DOHH2 (cell line): ENCODE measurements around the gene PIP4K2A.

Source experiments
- H3F3A ChIP-seq: fragments of 200-600 bp; sonication (generic), shearing (Covaris generic); 2 replicates; pipeline ENCODE4 v1.6.0; 2016; ENCODE audit warnings: antibody characterized with exemption, mild to moderate bottlenecking; ENCODE audit not compliant: control insufficient read depth, insufficient read depth
- H3K27ac ChIP-seq: fragments of 200-600 bp; sonication (generic); 2 replicates; pipeline ENCODE4 v1.5.1; 2014; ENCODE audit warnings: low read depth, mild to moderate bottlenecking, low read length, moderate library complexity
- H3K27me3 ChIP-seq: fragments of 200-600 bp; sonication (generic); 2 replicates; pipeline ENCODE4 v1.6.1; 2014; ENCODE audit warnings: mild to moderate bottlenecking, low read length, mixed read lengths; ENCODE audit not compliant: control insufficient read depth
- H3K36me3 ChIP-seq: fragments of 200-600 bp; sonication (generic); 2 replicates; pipeline ENCODE4 v1.6.1; 2014; ENCODE audit warnings: mild to moderate bottlenecking, low read length, moderate library complexity, mixed read lengths; ENCODE audit not compliant: control insufficient read depth
- H3K4me1 ChIP-seq: fragments of 200-600 bp; sonication (generic); 2 replicates; pipeline ENCODE4 v1.6.1; 2014; ENCODE audit warnings: mild to moderate bottlenecking, low read length, mixed read lengths; ENCODE audit not compliant: control insufficient read depth
- H3K4me2 ChIP-seq: fragments of 200-600 bp; sonication (generic); 2 replicates; pipeline ENCODE4 v1.6.0; 2014; ENCODE audit warnings: mild to moderate bottlenecking, low read length, moderate library complexity
- H3K4me3 ChIP-seq: fragments of 200-600 bp; sonication (generic); 2 replicates; pipeline ENCODE4 v1.5.1; 2014; ENCODE audit warnings: mild to moderate bottlenecking, low read length, mixed read lengths
- H3K79me2 ChIP-seq: fragments of 200-600 bp; sonication (generic); 2 replicates; pipeline ENCODE4 v1.6.1; 2014; ENCODE audit warnings: mild to moderate bottlenecking, low read length, mixed read lengths; ENCODE audit not compliant: control insufficient read depth
- H3K9me2 ChIP-seq: fragments of 200-600 bp; sonication (generic); replicated peaks from 2 replicates; pipeline ENCODE4 v1.6.1; 2014; ENCODE audit warnings: mild to moderate bottlenecking, low read length, mixed read lengths; ENCODE audit not compliant: control insufficient read depth
- H3K9me3 ChIP-seq: fragments of 200-600 bp; sonication (generic); 2 replicates; pipeline ENCODE4 v1.6.1; 2014; ENCODE audit warnings: antibody characterized with exemption, low read length, mixed read lengths; ENCODE audit not compliant: control insufficient read depth, insufficient read depth
- H4K20me1 ChIP-seq: fragments of 200-600 bp; sonication (generic); 2 replicates; pipeline ENCODE4 v1.6.0; 2014; ENCODE audit warnings: low read depth, mild to moderate bottlenecking, antibody characterized with exemption, low read length, moderate library complexity; ENCODE audit not compliant: control insufficient read depth, insufficient read depth
- EZH2phosphoT487 ChIP-seq: fragments of 200-600 bp; sonication (generic); IDR thresholded peaks from 2 replicates; pipeline ENCODE4 v1.6.1; 2017; ENCODE audit warnings: borderline replicate concordance, mild to moderate bottlenecking, antibody characterized with exemption, low read length, moderate library complexity, mixed read lengths
- TF ChIP-seq, protein P1 (sequence below): fragments of 200-600 bp; sonication (generic); IDR thresholded peaks from one replicate; pipeline ENCODE4 v1.5.1; 2014; ENCODE audit warnings: antibody characterized with exemption, mild to moderate bottlenecking, low read depth, low read length; ENCODE audit not compliant: poor library complexity, severe bottlenecking

PIP4K2A gene

DNA sequence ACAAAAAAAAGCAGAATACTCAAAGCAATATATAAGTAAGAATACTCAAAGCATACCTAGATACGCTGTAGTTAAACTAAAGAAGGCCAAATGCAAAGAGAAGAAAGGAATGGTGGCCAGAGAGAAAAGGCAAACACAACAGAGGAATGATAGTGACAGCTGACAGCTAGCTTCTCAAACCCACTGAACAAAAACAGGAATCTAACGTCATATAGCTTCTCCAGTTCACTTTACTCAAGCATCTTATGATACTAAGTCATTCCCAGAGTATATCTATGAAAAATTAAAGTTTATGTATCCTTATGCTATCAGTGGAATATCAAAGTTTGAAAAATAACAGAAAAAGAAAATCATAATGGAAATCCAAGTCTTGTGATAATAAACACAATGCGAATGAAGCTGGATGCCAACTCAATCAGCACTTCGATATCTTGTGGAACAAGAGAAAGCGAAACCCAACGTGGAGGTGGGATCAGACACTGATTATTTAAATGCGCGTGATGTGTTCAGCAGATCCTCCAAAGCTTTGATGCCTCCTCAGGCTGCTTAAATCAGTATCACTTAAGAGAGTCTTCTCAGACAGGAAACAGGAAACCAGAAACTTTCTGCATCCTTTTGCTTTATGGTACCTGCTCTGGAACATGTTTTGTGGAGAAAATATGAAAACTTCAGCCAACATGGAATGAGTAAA is 102.8 kb downstream of the PIP4K2A start:
- no peak overlapping the region for H3K27ac ChIP-seq
- peaks cover 58% of the 10 kb centered on the region for H3K79me2 ChIP-seq
- peaks cover 89% of the 10 kb centered on the region for H3K4me1 ChIP-seq
- peaks cover 2% of the 10 kb centered on the region; the same call in 1 of the 2 replicates for H3F3A ChIP-seq
- no peaks in the 10 kb centered on the region for H3K27me3 ChIP-seq
- H3K36me3 ChIP-seq = peaks cover 15% of the 10 kb centered on the region
- H3K4me2 ChIP-seq = peak overlapping the region; percentile 49
- H4K20me1 ChIP-seq = no peaks in the 10 kb centered on the region
- TF ChIP-seq, protein P1, sequence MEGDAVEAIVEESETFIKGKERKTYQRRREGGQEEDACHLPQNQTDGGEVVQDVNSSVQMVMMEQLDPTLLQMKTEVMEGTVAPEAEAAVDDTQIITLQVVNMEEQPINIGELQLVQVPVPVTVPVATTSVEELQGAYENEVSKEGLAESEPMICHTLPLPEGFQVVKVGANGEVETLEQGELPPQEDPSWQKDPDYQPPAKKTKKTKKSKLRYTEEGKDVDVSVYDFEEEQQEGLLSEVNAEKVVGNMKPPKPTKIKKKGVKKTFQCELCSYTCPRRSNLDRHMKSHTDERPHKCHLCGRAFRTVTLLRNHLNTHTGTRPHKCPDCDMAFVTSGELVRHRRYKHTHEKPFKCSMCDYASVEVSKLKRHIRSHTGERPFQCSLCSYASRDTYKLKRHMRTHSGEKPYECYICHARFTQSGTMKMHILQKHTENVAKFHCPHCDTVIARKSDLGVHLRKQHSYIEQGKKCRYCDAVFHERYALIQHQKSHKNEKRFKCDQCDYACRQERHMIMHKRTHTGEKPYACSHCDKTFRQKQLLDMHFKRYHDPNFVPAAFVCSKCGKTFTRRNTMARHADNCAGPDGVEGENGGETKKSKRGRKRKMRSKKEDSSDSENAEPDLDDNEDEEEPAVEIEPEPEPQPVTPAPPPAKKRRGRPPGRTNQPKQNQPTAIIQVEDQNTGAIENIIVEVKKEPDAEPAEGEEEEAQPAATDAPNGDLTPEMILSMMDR = no peak
- TF ChIP-seq EZH2phosphoT487 = no peak
- H3K4me3 ChIP-seq = peak overlapping the region; percentile 33
- H3K9me3 ChIP-seq = no peaks in the 10 kb centered on the region
- H3K9me2 ChIP-seq = no peaks in the 10 kb centered on the region

DNA sequence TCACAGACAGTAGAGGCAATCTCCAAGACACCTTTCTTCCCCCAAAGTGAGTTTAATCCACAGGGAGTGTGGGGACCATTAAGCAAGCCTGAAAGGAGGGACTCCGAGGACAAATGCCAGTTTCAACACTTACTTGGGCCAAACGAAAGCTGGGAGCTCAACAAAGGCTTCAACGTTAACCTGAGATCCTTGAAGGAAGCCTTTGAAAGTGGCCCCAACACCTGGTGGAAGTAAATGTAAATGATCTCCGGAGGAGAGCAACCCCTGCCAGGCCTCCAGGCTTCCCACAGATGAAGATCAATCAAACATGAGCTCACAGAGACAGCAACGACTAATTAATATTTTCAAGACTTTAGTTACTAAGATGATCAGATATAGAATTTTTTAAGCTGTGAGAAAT is 103.8 kb downstream of the PIP4K2A start:
- Histone ChIP-seq H3K4me1 (peaks cover 89% of the 10 kb centered on the region), H3K4me3 (no peak overlapping the region), H3K9me2 (no peaks in the 10 kb centered on the region), H3K4me2 (no peak overlapping the region), H3K9me3 (no peaks in the 10 kb centered on the region), H3K27ac (no peak overlapping the region), H4K20me1 (peaks cover under 1% of the 10 kb centered on the region; the same call in 1 of the 2 replicates), H3K27me3 (no peaks in the 10 kb centered on the region), H3F3A (peaks cover 7% of the 10 kb centered on the region), H3K79me2 (peaks cover 48% of the 10 kb centered on the region), H3K36me3 (peaks cover 15% of the 10 kb centered on the region)
- TF ChIP-seq, protein P1 = no peak
- TF ChIP-seq EZH2phosphoT487 = no peak

DNA sequence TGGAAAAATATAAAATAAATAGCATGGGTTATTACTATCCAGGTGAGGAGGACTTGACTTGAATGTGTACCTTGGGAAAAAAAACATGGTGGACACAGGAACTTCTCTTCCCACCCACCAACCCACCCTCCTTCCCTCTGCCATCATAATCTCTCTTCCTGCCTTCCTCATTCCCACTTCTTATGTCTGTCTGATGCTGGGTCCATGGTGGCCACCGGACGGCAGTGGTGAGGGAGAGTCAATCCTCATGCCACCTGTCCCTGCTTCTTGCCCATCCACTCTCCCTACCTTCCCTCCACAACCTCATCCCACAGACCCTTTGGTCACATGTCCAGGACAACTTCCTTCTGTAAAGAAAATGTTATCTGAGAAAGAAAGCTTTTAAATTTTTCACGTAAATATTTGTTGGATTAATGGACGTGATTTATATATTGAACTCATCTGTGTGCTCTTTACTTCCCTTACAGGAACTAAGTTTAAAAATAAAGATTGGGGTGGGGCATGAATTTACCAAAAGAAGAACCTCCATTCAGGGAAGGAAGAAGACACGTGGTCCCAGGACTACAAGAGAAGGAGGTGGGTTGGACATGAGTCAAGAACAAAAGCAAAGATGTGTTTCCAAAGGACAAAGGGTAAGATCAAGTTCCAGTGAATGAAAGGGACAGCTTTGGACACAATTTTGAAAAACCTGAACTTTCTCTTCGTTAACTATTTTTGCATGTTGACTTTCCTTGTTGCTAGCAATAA is 104.5 kb downstream of the PIP4K2A start:
- H4K20me1 ChIP-seq = peaks cover 3% of the 10 kb centered on the region; the same call in 1 of the 2 replicates
- peaks cover 13% of the 10 kb centered on the region for H3F3A ChIP-seq
- no peaks in the 10 kb centered on the region for H3K9me3 ChIP-seq
- H3K4me1 ChIP-seq = peaks cover 89% of the 10 kb centered on the region
- H3K27me3 ChIP-seq = no peaks in the 10 kb centered on the region
- TF ChIP-seq, protein P1 = no peak
- TF ChIP-seq EZH2phosphoT487 = no peak
- peaks cover 41% of the 10 kb centered on the region for H3K79me2 ChIP-seq
- no peaks in the 10 kb centered on the region for H3K9me2 ChIP-seq
- H3K4me2 ChIP-seq = no peak overlapping the region
- no peak overlapping the region for H3K4me3 ChIP-seq
- H3K36me3 ChIP-seq = peaks cover 15% of the 10 kb centered on the region
- H3K27ac ChIP-seq = no peak overlapping the region
